ENCODE data around the gene DUSP8.
"Not testable (repeated sequence)": the region's sequence is repeated elsewhere in the genome, so short reads cannot be mapped to it uniquely, and the experiment has no call there.

DUSP8 gene

GRCh38 chr11:1572197-1573076 is at the start of gene DUSP8:
Gene DUSP8, minus strand, starts transcription at chr11:1572271. Its CDS starts 6,445 bp downstream, at chr11:1565826.
- peak; percentile 78 to 91 (median 81) for DNase-seq (ENCODE audit: low read depth in 3 of 3)

GRCh38 chr11:1619449-1619848 is 47.4 kb upstream of the DUSP8 start:
- DNase-seq (ENCODE audit: low read depth in 3 of 3), result no peak

GRCh38 chr11:1618231-1618630 is 46.2 kb upstream of the DUSP8 start:
- no peak for DNase-seq (ENCODE audit: low read depth in 3 of 3)

- DNase-seq (ENCODE audit: low read depth in 3 of 3), result no peak
These were observed 36.3 kb upstream of the DUSP8 start, which contains the start of gene KRTAP5-3 for GRCh38 chr11:1608363-1608762. Gene KRTAP5-3, minus strand, starts transcription at chr11:1608463. Its CDS starts 78 bp downstream, at chr11:1608385.

GRCh38 chr11:1607901-1608300 is 35.8 kb upstream of the DUSP8 start:
- not testable (repeated sequence) for DNase-seq (ENCODE audit: low read depth in 3 of 3)

- not testable (repeated sequence) for DNase-seq (ENCODE audit: low read depth in 3 of 3)
These were observed 35.2 kb upstream of the DUSP8 start for GRCh38 chr11:1607156-1607845.

GRCh38 chr11:1605923-1606322 is 33.9 kb upstream of the DUSP8 start:
- DNase-seq (ENCODE audit: low read depth in 3 of 3), result not testable (repeated sequence)

- no peak for DNase-seq (ENCODE audit: low read depth in 3 of 3)
These were observed 32.6 kb upstream of the DUSP8 start for GRCh38 chr11:1604711-1605110.

- no peak for DNase-seq (ENCODE audit: low read depth in 3 of 3)
These were observed 32.1 kb upstream of the DUSP8 start for GRCh38 chr11:1604181-1604580.

- no peak for DNase-seq (ENCODE audit: low read depth in 3 of 3)
These were observed 31.6 kb upstream of the DUSP8 start for GRCh38 chr11:1603629-1604028.

- not testable (repeated sequence) for DNase-seq (ENCODE audit: low read depth in 3 of 3)
These were observed 29.6 kb upstream of the DUSP8 start for GRCh38 chr11:1601663-1602062.

- DNase-seq (ENCODE audit: low read depth in 3 of 3), result no peak
These were observed 28.6 kb upstream of the DUSP8 start for GRCh38 chr11:1600626-1601025.

- no peak for DNase-seq (ENCODE audit: low read depth in 3 of 3)
These were observed 26.7 kb upstream of the DUSP8 start for GRCh38 chr11:1598816-1599215.

- not testable (repeated sequence) for DNase-seq (ENCODE audit: low read depth in 3 of 3)
These were observed 26.3 kb upstream of the DUSP8 start for GRCh38 chr11:1598406-1598805.

- DNase-seq (ENCODE audit: low read depth in 3 of 3), result no peak
These were observed 25.9 kb upstream of the DUSP8 start, which contains the start of gene KRTAP5-2 for GRCh38 chr11:1597994-1598380. Gene KRTAP5-2, minus strand, starts transcription at chr11:1598294. Its CDS starts 44 bp downstream, at chr11:1598250.

GRCh38 chr11:1597331-1597993 is 25.4 kb upstream of the DUSP8 start:
- DNase-seq (ENCODE audit: low read depth in 3 of 3), result no peak

GRCh38 chr11:1596576-1597121 is 24.6 kb upstream of the DUSP8 start:
- not testable (repeated sequence) for DNase-seq (ENCODE audit: low read depth in 3 of 3)

GRCh38 chr11:1595994-1596575 is 24.0 kb upstream of the DUSP8 start:
- not testable (repeated sequence) for DNase-seq (ENCODE audit: low read depth in 3 of 3)

GRCh38 chr11:1592628-1593027 is 20.6 kb upstream of the DUSP8 start:
- DNase-seq (ENCODE audit: low read depth in 3 of 3), result no peak

GRCh38 chr11:1589996-1590395 is 17.9 kb upstream of the DUSP8 start:
- DNase-seq (ENCODE audit: low read depth in 3 of 3), result no peak

GRCh38 chr11:1589191-1589963 is 17.3 kb upstream of the DUSP8 start:
- not testable (repeated sequence) for DNase-seq (ENCODE audit: low read depth in 3 of 3)
